Kidney (tissue), 14 donors: ENCODE measurements around the gene ANKRD33. TPM values are rescaled to one million over a fixed set of nuclear protein-coding genes. Genes with fewer than 3 reads are reported as not detected.

Experiments
- DNase-seq, 5 donors: peaks; one replicate each; pipeline ENCODE4 v3.0.0-alpha.2; 2013 to 2020
- FAIRE-seq: peaks from 2 replicates; lab custom pipeline; 2012; peaks lifted over from hg19 to GRCh38; lab: Jason Lieb, UNC
- H3K27ac ChIP-seq, 2 donors: one replicate each; pipeline ENCODE4 v1.7.0; 2013; ENCODE audit warnings: low read depth in 2 of 2, low read length in 2 of 2, inconsistent platforms in 1 of 2
- H3K27me3 ChIP-seq: one replicate; pipeline ENCODE4 v1.7.1; 2013; ENCODE audit warnings: low read length, inconsistent platforms; ENCODE audit not compliant: control insufficient read depth, insufficient read depth
- H3K36me3 ChIP-seq, 3 donors: one replicate each; pipeline versions ENCODE4 v1.7.0 to v1.7.1; 2013; ENCODE audit warnings: low read length in 3 of 3, control low read depth in 1 of 3, inconsistent platforms in 1 of 3; ENCODE audit not compliant: insufficient read depth in 3 of 3, control insufficient read depth in 2 of 3
- H3K4me1 ChIP-seq, 3 donors: one replicate each; pipeline versions ENCODE4 v1.7.0 to v1.7.1; 2013; ENCODE audit warnings: low read length in 3 of 3, inconsistent platforms in 1 of 3, low read depth in 1 of 3; ENCODE audit not compliant: control insufficient read depth in 2 of 3, insufficient read depth in 2 of 3
- H3K4me3 ChIP-seq, 3 donors: one replicate each; pipeline versions ENCODE4 v1.7.0 to v1.8.1; 2013; ENCODE audit warnings: low read length in 3 of 3, control low read depth in 1 of 3, inconsistent platforms in 1 of 3
- H3K9ac ChIP-seq, 3 donors: one replicate each; pipeline versions ENCODE4 v1.7.0 to v1.7.1; 2013; ENCODE audit warnings: low read length in 3 of 3, control low read depth in 1 of 3, inconsistent platforms in 1 of 3
- H3K9me3 ChIP-seq, 3 donors: one replicate each; pipeline versions ENCODE4 v1.7.0 to v1.7.1; 2013; ENCODE audit warnings: low read length in 3 of 3, control low read depth in 1 of 3, inconsistent platforms in 1 of 3; ENCODE audit not compliant: control insufficient read depth in 2 of 3, insufficient read depth in 1 of 3
- CTCF ChIP-seq: IDR thresholded peaks from 3 replicates; pipeline ENCODE4 v1.5.1; 2012; ENCODE audit warnings: mild to moderate bottlenecking, moderate library complexity, borderline replicate concordance; ENCODE audit not compliant: insufficient read depth; ENCODE audit errors: extremely low read depth
- intact Hi-C: fragments of 100-400 bp; cut with DNase I; formaldehyde crosslinking; loops from one replicate; pipeline ENCODE4 v1.11.1; 2022
- polyA plus RNA-seq: library from polyadenylated mRNA; stranded (reverse); fragments of 350-450 nt; fragmentation: Illumina TruSeq; extraction: RNeasy Lipid Tissue Mini Kit (QIAGEN cat#74804); gene quantifications from one replicate; pipeline ENCODE4 v1.2.3, GENCODE V29; 2014; ENCODE audit warnings: low read depth, low replicate concordance; ENCODE audit not compliant: insufficient read depth
- total RNA-seq: library from RNA; stranded (reverse); fragmentation: NEBNext Ultra II Directional; extraction: Animal tissue kit (Norgen Biotek cat#: 25700); gene quantifications from one replicate; pipeline ENCODE4 v1.2.1, GENCODE V29; 2021
- donor health status: control.
- donor health status: control.
- donor health status: control.
- donor health status: control.
- donor health status: control.
- donor health status: DM: yes; HTN: yes; CAD: no.
- donor health status: Normal renal cell carcinoma (clear cell type).

Gene ANKRD33
- total and polyA plus RNA-seq, 2 donors from 2014 or later = not detected

GRCh38 chr12:51904951-51905470, 17.1 kb downstream of the ANKRD33 start:
- no peak for TF ChIP-seq CTCF
- H3K4me1 ChIP-seq = peaks cover 3 to 9% (median 3%) of the 10 kb centered on the region in 3 donors
- H3K27ac ChIP-seq = peak overlapping the region; percentile 66 to 91
- no peaks in the 10 kb centered on the region for H3K27me3 ChIP-seq
- peak in 3 of 5 donors; percentile 38 to 88 (median 79) for DNase-seq
- no peak overlapping the region for H3K4me3 ChIP-seq
- H3K9me3 ChIP-seq = no peaks in the 10 kb centered on the region
- intact Hi-C loops = no loop called here
- H3K9ac ChIP-seq = no peak overlapping the region
- no peaks in the 10 kb centered on the region for H3K36me3 ChIP-seq
- FAIRE-seq = no peak

- DNase-seq (peak in 3 of 5 donors; percentile 63 to 85 (median 66)), FAIRE-seq (no peak)
- TF ChIP-seq CTCF = no peak
- Histone ChIP-seq H3K27me3 (no peaks in the 10 kb centered on the region), H3K4me3 (peak overlapping the region in 1 of 3 donors; percentile 5), H3K4me1 (peaks cover 3 to 13% (median 3%) of the 10 kb centered on the region in 3 donors), H3K9me3 (no peaks in the 10 kb centered on the region), H3K27ac (peak overlapping the region; percentile 66 to 91), H3K9ac (peak overlapping the region in 2 of 3 donors; percentile 29 to 34), H3K36me3 (no peaks in the 10 kb centered on the region)
- intact Hi-C loops = no loop called here
Measured at GRCh38 chr12:51905471-51906429, 17.8 kb downstream of the ANKRD33 start.

GRCh38 chr12:51906430-51907082, 18.7 kb downstream of the ANKRD33 start:
- no peak for TF ChIP-seq CTCF
- H3K36me3 ChIP-seq = no peaks in the 10 kb centered on the region
- intact Hi-C loops = no loop called here
- FAIRE-seq (no peak), DNase-seq (peak in 3 of 5 donors; percentile 66 to 83 (median 67))
- H3K9ac ChIP-seq = peak overlapping the region in 1 of 3 donors; percentile 29
- H3K4me3 ChIP-seq = peak overlapping the region in 1 of 3 donors; percentile 76
- no peaks in the 10 kb centered on the region for H3K9me3 ChIP-seq
- peak overlapping the region; percentile 66 to 91 for H3K27ac ChIP-seq
- no peaks in the 10 kb centered on the region for H3K27me3 ChIP-seq
- peaks cover 5 to 19% (median 9%) of the 10 kb centered on the region in 3 donors for H3K4me1 ChIP-seq
